ENCODE data around the gene SAPCD1.

The SAPCD1 gene

GRCh38 chr6:31762356-31762755 lies at the start of gene SAPCD1:
SAPCD1 (plus strand) TSS chr6:31762656; CDS start chr6:31763055, 399 bp downstream.
- DNase-seq (ENCODE audit: low spot score): no peak

- DNase-seq (ENCODE audit: low spot score): no peak
Measured at GRCh38 chr6:31713465-31713864, 49.0 kb upstream of the SAPCD1 start.

GRCh38 chr6:31713991-31714684 lies 48.3 kb upstream of the SAPCD1 start:
- no peak for DNase-seq (ENCODE audit: low spot score)

GRCh38 chr6:31715022-31715958 lies 47.2 kb upstream of the SAPCD1 start, which contains the start of gene LY6G6D:
LY6G6D (plus strand) TSS chr6:31715348; CDS start chr6:31715356, 8 bp downstream.
- DNase-seq (ENCODE audit: low spot score): no peak

GRCh38 chr6:31717499-31718222 lies 44.8 kb upstream of the SAPCD1 start:
- DNase-seq (ENCODE audit: low spot score): no peak

DNA sequence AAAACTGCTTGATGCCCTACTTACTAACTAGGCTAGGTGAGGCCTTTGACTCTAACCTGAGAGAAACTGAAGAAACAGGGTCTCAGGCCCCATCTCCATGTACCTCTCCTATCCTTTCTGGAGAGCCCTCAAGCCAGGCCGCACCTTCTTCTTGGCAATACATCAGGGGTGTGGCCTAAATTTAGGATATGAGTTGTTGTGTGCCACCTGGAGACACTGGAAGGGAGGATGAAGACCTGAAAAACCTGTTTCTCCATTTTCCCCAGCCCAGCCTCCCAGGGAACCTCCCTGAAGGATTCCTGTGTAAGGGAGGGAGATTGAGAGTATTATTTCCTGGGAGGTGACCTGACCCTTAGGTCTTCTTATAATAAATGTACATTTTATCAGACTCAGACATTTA lies 44.2 kb upstream of the SAPCD1 start:
- no peak for DNase-seq (ENCODE audit: low spot score)

- DNase-seq (ENCODE audit: low spot score): no peak
Measured at GRCh38 chr6:31719001-31719400, 43.5 kb upstream of the SAPCD1 start.

DNA sequence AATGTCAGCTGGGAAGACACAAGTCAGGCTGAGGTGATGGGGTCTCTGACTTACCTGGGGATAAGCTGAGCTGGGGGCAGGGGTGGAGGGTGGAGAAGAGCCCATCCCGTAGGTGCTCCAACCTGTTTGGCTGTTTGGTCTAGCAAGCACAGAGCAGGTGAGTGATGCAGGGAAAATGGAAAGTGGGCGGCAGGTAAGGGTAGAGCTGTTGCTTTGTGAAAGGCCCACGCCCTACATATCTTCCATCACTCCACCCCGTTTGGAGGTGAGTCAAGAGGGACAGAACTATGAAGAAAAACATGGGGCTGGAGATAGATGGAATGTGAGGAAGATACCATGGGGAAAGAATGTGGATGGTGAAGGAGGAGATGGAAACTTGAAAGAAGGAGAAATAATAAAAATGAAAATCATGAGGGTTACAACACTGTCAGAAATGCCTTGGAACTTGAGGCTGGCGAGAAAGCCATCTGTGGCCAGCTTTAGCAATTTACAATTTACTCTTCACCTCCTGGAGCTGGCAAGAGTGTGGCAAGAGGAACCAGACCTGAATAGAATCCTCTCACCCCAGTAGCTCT lies 42.2 kb upstream of the SAPCD1 start:
- DNase-seq (ENCODE audit: low spot score): no peak

DNA sequence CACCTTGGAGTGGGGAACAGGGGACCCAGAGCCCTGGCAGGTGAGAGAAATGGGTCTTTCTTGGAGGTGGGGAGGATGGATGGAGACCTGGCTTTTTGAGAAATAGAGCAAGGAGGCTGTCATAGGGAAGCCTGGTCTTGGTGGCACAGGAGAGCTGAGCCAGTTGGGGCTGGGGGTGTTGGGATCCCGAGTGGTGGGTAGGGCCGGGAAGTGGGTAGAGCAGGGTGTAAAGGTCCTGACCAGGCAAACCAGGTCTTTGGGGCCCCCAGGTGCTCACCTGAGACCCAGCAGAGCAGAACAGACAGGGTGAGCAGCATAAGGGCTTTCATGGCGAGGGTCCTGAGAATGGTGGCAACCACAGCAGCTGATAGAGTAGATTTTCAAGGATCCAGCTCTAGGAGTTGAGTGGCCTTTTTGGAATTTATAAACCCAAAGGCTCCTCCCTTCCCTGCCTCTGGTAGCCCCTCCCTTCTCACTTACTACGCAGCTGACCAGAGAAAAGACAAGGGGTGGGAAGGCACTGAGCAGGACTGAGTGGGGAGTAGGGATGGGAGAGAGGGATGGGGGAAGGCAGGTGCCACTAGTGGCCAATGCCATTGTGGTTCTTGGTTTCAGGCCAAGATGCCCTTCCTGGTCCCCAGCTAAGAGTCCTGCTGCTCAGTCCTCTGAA lies 41.0 kb upstream of the SAPCD1 start, which contains the start of gene LY6G6C:
Gene LY6G6C, minus strand, starts transcription at position 396 of the 670 bp plus-strand sequence. Its CDS starts 67 bp downstream, at position 329.
- no peak for DNase-seq (ENCODE audit: low spot score)

GRCh38 chr6:31722173-31722572 lies 40.3 kb upstream of the SAPCD1 start:
- DNase-seq (ENCODE audit: low spot score): no peak

GRCh38 chr6:31723245-31723979 lies 39.0 kb upstream of the SAPCD1 start, which contains the start of gene MPIG6B:
MPIG6B (plus strand) TSS chr6:31723373; CDS start chr6:31723384, 11 bp downstream.
- DNase-seq (ENCODE audit: low spot score): no peak

DNA sequence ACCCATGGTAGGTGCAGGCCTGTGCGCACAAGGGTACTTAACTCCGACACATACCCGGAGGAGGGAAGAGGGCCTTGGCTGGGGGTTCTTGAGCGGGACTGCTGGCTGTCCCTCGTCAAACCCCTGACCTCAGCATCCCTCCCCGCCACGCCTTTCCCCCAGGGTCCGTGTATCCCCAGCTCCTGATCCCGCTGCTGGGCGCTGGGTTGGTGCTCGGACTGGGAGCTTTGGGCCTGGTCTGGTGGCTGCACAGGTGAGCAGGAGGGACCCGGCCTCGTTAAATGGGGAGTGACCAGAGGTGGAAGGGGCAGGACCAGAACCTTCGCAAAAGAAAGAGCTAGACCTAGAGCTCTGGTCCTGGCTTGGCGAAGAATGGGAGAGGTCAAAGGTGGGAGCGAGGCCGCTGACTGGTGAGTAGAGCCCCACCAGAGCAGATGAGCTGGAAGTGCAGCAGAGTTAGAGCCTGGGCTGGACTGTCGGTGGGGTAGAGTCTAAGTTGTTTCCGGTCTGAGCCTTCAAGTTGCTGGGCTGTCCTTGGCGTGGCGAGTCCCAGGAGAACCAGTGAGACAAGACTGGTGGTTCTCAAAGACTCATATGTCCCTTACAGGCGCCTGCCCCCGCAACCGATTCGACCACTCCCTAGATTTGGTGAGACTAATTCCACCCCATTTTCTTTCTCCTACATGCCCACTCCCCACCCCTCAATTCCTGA lies 38.3 kb upstream of the SAPCD1 start:
- no peak for DNase-seq (ENCODE audit: low spot score)

DNA sequence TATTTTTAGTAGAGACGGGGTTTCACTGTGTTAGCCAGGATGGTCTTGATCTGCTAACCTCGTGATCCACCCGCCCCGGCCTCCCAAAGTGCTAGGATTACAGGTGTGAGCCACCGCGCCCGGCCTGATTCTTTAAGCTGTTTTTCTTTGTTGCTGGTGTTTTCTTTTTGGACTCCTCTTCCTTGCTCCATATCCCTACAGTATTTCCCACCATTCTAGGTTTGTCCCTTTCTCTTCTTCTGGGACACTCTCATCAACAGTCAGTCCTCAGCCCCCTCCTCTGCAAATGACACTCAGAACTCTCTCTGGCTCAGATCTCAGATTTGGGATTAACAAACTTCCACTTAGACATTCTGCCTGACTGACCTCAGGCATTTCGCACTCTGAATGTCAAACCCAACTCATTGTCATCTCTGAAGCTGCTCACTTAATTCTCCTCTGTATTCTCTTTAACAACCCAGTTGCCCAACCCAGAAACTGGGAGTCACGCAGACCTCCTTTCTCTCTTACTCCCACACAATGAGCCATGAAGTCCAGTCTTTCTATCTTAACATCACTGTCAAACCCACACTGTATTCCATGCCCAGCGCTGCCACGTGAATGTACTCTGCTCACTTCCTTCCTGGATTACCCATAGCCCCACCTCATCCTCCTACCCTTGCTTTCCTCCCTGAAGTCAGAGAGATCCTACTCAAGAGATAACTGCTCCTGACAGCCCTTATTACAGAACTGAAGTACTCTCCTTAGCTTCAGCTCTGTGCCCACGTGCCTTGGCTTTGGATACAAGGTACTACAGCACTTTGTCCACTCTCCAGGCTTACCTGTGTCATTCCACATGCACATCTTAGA lies 36.7 kb upstream of the SAPCD1 start:
- no peak for DNase-seq (ENCODE audit: low spot score)

GRCh38 chr6:31727034-31727716 lies 35.3 kb upstream of the SAPCD1 start:
- DNase-seq (ENCODE audit: low spot score): no peak

GRCh38 chr6:31727717-31728671 lies 34.5 kb upstream of the SAPCD1 start:
- no peak for DNase-seq (ENCODE audit: low spot score)

- DNase-seq (ENCODE audit: low spot score): no peak
Measured at GRCh38 chr6:31728767-31729514, 33.5 kb upstream of the SAPCD1 start, which contains the start of gene DDAH2. DDAH2 (minus strand) TSS chr6:31729299; CDS start chr6:31729161, 138 bp downstream.
